Endothelial cell (in vitro differentiated cells): Measurements from ENCODE around the gene CUX1. TPM values are rescaled to one million over a fixed set of nuclear protein-coding genes. Genes with fewer than 3 reads are reported as not detected.
"Not testable (repeated sequence)": the region's sequence is repeated elsewhere in the genome, so short reads cannot be mapped to it uniquely, and the experiment has no call there.

Experiments
- DNase-seq: peaks from one replicate; pipeline ENCODE4 v3.0.0; 2021; ENCODE audit warnings: low spot score
- H3K27ac Mint-ChIP-seq: one replicate; pipeline ENCODE4 v1.8.0; 2021; ENCODE audit warnings: mixed read lengths, inconsistent platforms; ENCODE audit not compliant: unreplicated experiment
- H3K27me3 Mint-ChIP-seq: one replicate; pipeline ENCODE4 v1.8.0; 2021; ENCODE audit warnings: mild to moderate bottlenecking, moderate library complexity, mixed read lengths, inconsistent platforms; ENCODE audit not compliant: unreplicated experiment
- H3K36me3 Mint-ChIP-seq: one replicate; pipeline ENCODE4 v1.8.0; 2021; ENCODE audit warnings: mild to moderate bottlenecking, low read depth, mixed read lengths, inconsistent platforms; ENCODE audit not compliant: unreplicated experiment
- H3K4me1 Mint-ChIP-seq: one replicate; pipeline ENCODE4 v1.8.0; 2021; ENCODE audit warnings: mild to moderate bottlenecking, mixed read lengths, inconsistent platforms; ENCODE audit not compliant: unreplicated experiment
- H3K4me3 Mint-ChIP-seq: one replicate; pipeline ENCODE4 v1.8.0; 2021; ENCODE audit warnings: mild to moderate bottlenecking, mixed read lengths, inconsistent platforms; ENCODE audit not compliant: unreplicated experiment
- H3K9me3 Mint-ChIP-seq: one replicate; pipeline ENCODE4 v1.8.0; 2021; ENCODE audit warnings: mixed read lengths, inconsistent platforms; ENCODE audit not compliant: unreplicated experiment
- total RNA-seq: library from RNA; stranded (reverse); fragmentation: NEBNext Ultra II Directional; extraction: Animal tissue kit (Norgen Biotek cat#: 25700); gene quantifications from one replicate; pipeline ENCODE4 v1.2.1, GENCODE V29; 2021; ENCODE audit not compliant: unreplicated experiment
- TF ChIP-seq, protein P1 (sequence below): fragments of 200-600 bp; sonication (generic); IDR thresholded peaks from one replicate; pipeline ENCODE4 v1.5.0; 2021; ENCODE audit warnings: antibody characterized with exemption; ENCODE audit not compliant: unreplicated experiment

CUX1 gene
- total RNA-seq, 1 donor from 2014 or later = 43.7 TPM

DNA sequence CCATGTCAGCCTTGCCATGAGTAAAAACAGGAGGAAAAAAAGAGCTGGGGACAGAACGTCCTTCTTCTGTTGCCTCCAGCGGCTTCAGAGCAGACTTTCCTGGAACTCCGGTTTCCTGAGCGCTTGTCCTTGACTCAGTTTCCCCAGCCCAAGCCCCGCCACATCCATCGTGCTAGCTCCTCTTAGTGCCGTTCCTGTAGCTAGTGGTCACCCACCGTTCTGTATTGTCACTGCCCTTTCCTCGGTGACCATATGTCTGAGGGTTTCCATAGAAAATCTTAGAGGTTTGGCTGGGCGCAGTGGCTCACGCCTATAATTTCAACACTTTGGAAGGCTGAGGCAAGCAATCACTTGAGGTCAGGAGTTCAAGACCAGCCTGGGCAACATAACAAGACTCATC is 100.1 kb downstream of the CUX1 start:
- no peak for DNase-seq
- TF ChIP-seq, protein P1, sequence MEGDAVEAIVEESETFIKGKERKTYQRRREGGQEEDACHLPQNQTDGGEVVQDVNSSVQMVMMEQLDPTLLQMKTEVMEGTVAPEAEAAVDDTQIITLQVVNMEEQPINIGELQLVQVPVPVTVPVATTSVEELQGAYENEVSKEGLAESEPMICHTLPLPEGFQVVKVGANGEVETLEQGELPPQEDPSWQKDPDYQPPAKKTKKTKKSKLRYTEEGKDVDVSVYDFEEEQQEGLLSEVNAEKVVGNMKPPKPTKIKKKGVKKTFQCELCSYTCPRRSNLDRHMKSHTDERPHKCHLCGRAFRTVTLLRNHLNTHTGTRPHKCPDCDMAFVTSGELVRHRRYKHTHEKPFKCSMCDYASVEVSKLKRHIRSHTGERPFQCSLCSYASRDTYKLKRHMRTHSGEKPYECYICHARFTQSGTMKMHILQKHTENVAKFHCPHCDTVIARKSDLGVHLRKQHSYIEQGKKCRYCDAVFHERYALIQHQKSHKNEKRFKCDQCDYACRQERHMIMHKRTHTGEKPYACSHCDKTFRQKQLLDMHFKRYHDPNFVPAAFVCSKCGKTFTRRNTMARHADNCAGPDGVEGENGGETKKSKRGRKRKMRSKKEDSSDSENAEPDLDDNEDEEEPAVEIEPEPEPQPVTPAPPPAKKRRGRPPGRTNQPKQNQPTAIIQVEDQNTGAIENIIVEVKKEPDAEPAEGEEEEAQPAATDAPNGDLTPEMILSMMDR = no peak
- no peak overlapping the region for H3K27ac Mint-ChIP-seq
- peaks cover 15% of the 10 kb centered on the region for H3K36me3 Mint-ChIP-seq
- H3K4me3 Mint-ChIP-seq = no peak overlapping the region
- H3K9me3 Mint-ChIP-seq = no peaks in the 10 kb centered on the region
- peaks cover 6% of the 10 kb centered on the region for H3K4me1 Mint-ChIP-seq
- H3K27me3 Mint-ChIP-seq = peaks cover 6% of the 10 kb centered on the region

DNA sequence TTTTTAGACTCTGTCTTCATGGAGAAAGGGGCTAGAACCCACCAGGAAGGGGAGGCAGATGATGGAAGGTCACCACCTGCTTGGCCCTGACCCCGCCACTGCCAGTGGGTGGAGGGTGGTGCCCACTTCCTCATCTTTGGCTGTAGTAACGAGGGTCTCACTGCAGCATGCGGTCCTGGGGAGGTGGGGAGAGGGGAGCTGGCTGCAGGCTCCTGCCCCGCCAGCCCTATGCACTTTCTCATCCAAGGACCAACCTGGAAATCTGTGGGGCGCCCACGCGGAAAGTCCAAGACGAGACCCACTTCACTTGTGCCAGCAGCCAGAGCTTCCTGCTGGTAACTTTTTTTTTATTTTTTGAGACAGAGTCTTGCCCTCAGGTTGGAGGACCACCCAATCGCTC is 101.0 kb downstream of the CUX1 start:
- DNase-seq = no peak
- TF ChIP-seq, protein P1 = no peak

DNA sequence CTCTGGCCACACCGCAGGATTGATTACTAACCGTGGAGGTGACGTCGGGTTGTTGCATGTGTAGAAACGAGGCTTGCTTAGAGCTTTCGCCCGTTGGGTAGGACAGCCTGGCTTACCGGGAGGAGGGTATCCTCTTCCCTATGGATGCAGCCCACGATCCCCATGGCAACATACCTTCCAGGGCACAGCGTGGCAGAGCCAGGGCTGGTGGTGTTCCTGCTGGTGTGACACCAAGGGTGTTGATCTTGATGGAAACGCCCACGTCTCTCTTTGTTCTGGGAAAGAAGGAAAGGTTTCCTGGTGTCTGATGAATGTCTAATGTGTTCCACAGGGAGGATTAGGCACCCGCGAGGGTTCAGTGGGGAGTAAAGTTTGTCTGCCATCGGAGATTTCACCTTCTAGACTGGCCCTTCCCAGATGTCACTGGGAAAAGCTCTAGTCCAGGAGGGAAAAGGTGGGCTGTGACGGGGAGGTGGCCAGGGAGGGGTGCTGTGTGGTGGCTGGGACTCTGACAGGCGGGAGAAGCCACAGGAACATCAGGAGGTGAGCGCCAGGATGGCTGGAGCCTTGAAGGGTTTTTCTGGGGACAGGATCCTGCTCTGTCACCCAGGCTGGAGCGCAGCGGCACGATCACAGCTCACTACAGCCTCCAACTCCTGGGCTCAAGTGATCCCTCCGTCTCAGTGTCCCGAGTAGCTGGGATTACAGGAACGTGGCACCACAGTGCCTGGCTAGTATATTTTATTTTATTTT is 102.1 kb downstream of the CUX1 start:
- no peaks in the 10 kb centered on the region for H3K9me3 Mint-ChIP-seq
- peaks cover 12% of the 10 kb centered on the region for H3K36me3 Mint-ChIP-seq
- peaks cover 9% of the 10 kb centered on the region for H3K27me3 Mint-ChIP-seq
- H3K4me1 Mint-ChIP-seq = no peaks in the 10 kb centered on the region
- TF ChIP-seq, protein P1 = no peak
- H3K27ac Mint-ChIP-seq = no peak overlapping the region
- peak overlapping the region; percentile 43 for H3K4me3 Mint-ChIP-seq
- no peak for DNase-seq

More for the DNA sequence above, 101.0 kb downstream of the CUX1 start:
- H3K4me1 Mint-ChIP-seq = peaks cover 6% of the 10 kb centered on the region
- H3K36me3 Mint-ChIP-seq = peaks cover 15% of the 10 kb centered on the region
- H3K27me3 Mint-ChIP-seq = peaks cover 9% of the 10 kb centered on the region
- H3K4me3 Mint-ChIP-seq = no peak overlapping the region
- H3K27ac Mint-ChIP-seq = no peak overlapping the region
- no peaks in the 10 kb centered on the region for H3K9me3 Mint-ChIP-seq

DNA sequence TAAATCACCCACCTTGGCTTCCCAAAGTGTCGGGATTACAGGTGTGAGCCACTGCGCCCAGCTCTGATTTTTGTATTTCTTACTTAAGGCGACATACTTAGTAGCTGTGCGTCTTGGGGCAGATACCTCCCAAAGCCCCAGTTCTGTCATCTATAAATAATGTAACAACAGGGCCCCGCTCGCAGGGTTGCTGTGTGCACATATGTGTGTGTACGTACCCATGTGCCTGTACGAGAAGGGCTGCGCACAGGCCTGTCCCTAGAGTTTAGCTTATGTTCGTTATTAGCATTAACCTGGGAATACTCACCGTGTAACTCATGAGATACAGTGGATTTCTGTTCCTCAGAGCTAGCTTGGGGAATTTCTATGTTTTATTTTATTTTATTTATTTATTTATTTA is 103.6 kb downstream of the CUX1 start:
- Mint-ChIP-seq H3K36me3 (peaks cover 8% of the 10 kb centered on the region), H3K27me3 (peaks cover 9% of the 10 kb centered on the region), H3K27ac (no peak overlapping the region), H3K9me3 (no peaks in the 10 kb centered on the region), H3K4me3 (no peak overlapping the region), H3K4me1 (no peaks in the 10 kb centered on the region)
- TF ChIP-seq, protein P1 = no peak
- no peak for DNase-seq

DNA sequence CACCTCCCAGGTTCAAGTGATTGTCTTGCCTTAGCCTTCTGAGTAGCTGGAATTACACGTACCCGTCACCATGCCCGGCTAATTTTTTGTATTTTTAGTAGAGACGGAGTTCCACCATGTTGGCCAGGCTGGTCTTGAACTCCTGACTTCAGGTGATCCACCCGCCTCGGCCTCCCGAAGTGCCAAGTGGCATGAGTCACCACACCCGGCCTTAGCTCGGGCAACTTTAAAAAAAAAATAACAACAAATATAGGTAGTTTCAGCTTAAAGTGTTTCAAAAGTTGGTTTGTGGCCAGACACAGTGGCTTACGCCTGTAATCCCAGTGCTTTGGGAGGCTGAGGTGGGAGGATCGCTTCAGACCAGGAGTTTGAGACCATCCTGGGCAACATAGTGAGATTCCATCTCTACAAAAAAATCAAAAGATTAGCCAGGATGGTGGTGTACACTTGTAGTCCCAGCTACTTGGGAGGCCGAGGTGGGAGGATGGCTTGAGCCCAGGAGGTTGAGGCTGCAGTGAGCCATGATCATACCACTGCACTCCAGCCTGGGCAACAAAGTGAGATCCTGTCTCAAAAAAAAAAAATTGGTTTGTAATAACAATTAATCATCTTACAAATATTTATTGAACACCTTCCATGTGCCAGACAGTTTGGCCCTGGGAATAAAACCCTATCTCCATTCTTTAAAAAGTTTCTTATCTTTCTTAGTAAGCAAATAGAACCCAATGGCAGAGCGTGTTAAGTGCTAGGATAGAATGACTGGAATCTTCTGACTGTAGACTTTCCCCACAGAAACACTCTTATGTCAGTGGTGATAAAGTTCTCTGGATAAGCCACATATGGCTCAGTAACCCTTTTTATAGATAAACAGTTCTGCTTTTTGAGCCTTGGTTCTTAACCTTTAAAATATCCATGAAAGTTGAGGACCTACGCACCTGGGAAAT is 104.4 kb downstream of the CUX1 start:
- H3K4me3 Mint-ChIP-seq, H3K4me1 Mint-ChIP-seq, H3K27ac Mint-ChIP-seq, DNase-seq, H3K36me3 Mint-ChIP-seq, H3K27me3 Mint-ChIP-seq, H3K9me3 Mint-ChIP-seq: not testable (repeated sequence)
